GM12891 (cell line): ENCODE measurements around the gene KHK.

ENCODE experiments used
- POLR2A ChIP-seq: IDR thresholded peaks from 2 replicates; pipeline ENCODE4 v1.6.1; 2011; ENCODE audit warnings: low read depth, low read length, control low read depth
- POLR2AphosphoS5 ChIP-seq: IDR thresholded peaks from 2 replicates; pipeline ENCODE4 v1.6.1; 2011; ENCODE audit warnings: low read depth, low read length, control low read depth
- POU2F2 ChIP-seq: IDR thresholded peaks from 2 replicates; pipeline ENCODE4 v1.6.1; 2011; ENCODE audit warnings: low read depth, mild to moderate bottlenecking, control low read depth, low read length, moderate library complexity
- SPI1 ChIP-seq: IDR thresholded peaks from 2 replicates; pipeline ENCODE4 v1.6.1; 2011; ENCODE audit warnings: low read depth, low read length, control low read depth
- TAF1 ChIP-seq: IDR thresholded peaks from 2 replicates; pipeline ENCODE4 v1.6.1; 2011; ENCODE audit warnings: low read depth, low read length, control low read depth

- TF ChIP-seq POLR2A (no peak), TAF1 (no peak), POLR2AphosphoS5 (no peak), POU2F2 (no peak), SPI1 (no peak)
These were observed 15.8 kb upstream of the KHK start for GRCh38 chr2:27070653-27071276.
